Activated naive CD8-positive, alpha-beta T cell (primary cell): ENCODE results near the gene RAB6B.

Experiments used
- H3K27ac Mint-ChIP-seq: one replicate; pipeline ENCODE4 v1.8.0; 2021; ENCODE audit warnings: mixed read lengths
- H3K27me3 Mint-ChIP-seq: one replicate; pipeline ENCODE4 v1.8.0; 2021; ENCODE audit warnings: mixed read lengths
- H3K36me3 Mint-ChIP-seq: one replicate; pipeline ENCODE4 v1.8.0; 2021; ENCODE audit warnings: mixed read lengths
- H3K4me1 Mint-ChIP-seq: one replicate; pipeline ENCODE4 v1.8.0; 2021; ENCODE audit warnings: low read depth, mixed read lengths
- H3K4me3 Mint-ChIP-seq: one replicate; pipeline ENCODE4 v1.8.0; 2021; ENCODE audit warnings: mild to moderate bottlenecking, mixed read lengths
- H3K9me3 Mint-ChIP-seq: one replicate; pipeline ENCODE4 v1.8.0; 2021; ENCODE audit warnings: low read depth, mixed read lengths

Gene RAB6B

DNA sequence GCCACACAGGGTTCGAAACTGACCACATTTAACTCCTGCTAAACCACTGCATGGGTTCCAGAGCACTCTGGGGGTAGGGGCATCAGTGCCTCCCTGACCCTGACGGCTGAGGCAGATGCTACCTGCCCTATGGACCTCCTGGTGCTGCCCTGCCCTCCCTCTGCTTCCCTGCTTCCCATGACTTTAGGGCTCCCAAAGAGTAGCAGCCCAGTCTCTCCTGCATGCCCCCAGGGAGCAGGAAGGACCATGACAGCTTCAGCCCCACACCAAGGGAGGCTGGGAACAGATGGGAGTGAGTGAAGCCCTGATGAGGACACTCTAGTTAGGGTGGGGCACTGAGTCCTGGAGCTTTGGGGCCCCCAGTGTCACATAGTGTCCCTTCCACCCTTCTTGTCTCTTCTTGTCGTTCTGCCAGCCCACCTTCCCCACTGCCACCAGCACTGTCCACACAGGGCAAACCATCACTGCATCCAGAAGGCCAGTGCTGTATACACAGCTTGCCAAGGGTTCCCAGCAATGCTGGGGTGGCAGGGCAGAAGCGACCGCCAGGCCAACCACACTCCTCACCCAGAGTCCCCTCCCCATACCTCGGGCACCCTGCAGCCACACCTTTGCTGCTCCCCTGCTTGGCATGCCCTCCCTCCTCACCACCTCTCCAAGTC is 59.1 kb downstream of the RAB6B start:
- no peak overlapping the region for H3K27ac Mint-ChIP-seq
- no peaks in the 10 kb centered on the region for H3K27me3 Mint-ChIP-seq
- no peaks in the 10 kb centered on the region for H3K4me1 Mint-ChIP-seq
- H3K4me3 Mint-ChIP-seq = no peak overlapping the region
- no peaks in the 10 kb centered on the region for H3K36me3 Mint-ChIP-seq
- no peaks in the 10 kb centered on the region for H3K9me3 Mint-ChIP-seq

DNA sequence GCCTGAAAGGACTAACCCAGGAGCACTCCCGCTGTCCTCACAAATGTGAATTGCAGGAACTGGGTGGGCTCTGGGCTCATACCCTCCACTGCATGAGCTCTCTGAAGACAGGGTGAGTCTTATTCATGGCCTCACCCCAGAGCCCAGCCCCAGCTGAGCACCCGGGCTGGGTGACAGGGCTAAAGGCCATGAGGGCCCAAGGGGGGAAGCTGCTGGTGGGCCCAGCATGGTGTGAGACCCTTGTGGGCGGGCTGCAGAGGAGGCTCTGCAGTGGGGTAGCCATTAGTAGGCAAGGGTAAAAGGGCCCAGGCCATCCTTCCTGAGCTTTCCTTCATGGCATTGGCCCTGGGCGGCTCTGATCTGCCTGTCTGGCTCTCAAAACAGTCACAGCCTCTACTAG is 59.7 kb downstream of the RAB6B start:
- Mint-ChIP-seq H3K27ac (no peak overlapping the region), H3K4me3 (no peak overlapping the region), H3K27me3 (no peaks in the 10 kb centered on the region), H3K9me3 (no peaks in the 10 kb centered on the region), H3K4me1 (no peaks in the 10 kb centered on the region), H3K36me3 (no peaks in the 10 kb centered on the region)

DNA sequence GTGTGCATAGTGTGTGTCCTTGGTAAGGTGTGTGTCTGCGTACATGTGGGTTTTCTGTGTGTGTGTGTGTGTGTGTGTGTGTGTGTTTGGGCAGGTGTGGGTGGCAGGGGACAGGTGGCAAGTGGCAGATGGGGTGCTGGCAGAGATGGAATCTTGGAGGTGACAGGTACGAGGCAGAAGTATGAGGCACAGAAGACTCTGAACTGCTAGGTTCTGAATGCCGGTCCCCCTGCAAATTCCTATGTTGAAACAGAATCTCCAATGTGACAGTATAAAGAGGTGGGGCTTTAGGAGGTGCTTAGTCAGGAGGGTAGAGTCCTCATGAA is 60.3 kb downstream of the RAB6B start:
- Mint-ChIP-seq H3K36me3 (no peaks in the 10 kb centered on the region), H3K27me3 (no peaks in the 10 kb centered on the region), H3K4me1 (no peaks in the 10 kb centered on the region), H3K9me3 (no peaks in the 10 kb centered on the region), H3K4me3 (no peak overlapping the region), H3K27ac (no peak overlapping the region)

DNA sequence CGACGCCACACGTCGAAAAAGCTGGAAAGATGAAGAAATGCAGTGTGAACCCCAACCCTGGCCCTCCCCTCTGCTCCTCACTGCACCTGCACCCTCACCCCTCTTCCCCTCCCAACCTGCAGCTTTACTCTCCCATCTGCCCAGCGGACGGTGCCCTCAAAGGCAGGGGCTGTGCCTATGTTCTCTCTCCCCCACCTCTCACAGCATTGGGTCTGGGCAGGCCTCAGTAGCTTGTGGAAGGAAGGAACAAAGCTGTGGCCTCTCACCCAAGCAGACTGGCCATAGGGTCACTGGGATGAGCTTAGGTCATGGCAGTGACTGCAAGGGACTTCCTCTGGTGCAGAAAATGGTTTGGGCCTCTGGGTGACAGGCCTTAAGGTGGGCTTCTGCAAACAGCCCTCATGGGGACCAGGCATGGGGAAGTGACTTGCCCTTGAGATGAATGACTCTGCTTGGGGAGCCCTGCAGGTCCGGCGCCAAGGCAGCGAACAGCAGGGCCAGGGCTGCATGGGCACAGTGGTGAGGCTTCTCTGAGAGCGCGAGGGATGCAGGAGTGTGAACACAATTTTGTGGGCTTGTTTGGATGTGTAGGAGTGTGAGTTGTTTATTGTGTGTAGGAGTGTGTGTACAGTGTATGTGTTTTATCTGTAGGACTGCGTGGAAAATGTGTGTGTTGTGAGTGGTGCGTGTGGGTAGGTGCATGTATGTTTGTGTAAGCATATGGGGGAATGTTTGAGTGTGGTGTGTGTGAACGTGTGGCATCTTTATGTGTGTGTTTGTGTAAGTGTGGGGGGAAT is 60.9 kb downstream of the RAB6B start:
- Mint-ChIP-seq H3K27ac (no peak overlapping the region), H3K4me1 (no peaks in the 10 kb centered on the region), H3K27me3 (no peaks in the 10 kb centered on the region), H3K4me3 (no peak overlapping the region), H3K9me3 (no peaks in the 10 kb centered on the region), H3K36me3 (no peaks in the 10 kb centered on the region)

DNA sequence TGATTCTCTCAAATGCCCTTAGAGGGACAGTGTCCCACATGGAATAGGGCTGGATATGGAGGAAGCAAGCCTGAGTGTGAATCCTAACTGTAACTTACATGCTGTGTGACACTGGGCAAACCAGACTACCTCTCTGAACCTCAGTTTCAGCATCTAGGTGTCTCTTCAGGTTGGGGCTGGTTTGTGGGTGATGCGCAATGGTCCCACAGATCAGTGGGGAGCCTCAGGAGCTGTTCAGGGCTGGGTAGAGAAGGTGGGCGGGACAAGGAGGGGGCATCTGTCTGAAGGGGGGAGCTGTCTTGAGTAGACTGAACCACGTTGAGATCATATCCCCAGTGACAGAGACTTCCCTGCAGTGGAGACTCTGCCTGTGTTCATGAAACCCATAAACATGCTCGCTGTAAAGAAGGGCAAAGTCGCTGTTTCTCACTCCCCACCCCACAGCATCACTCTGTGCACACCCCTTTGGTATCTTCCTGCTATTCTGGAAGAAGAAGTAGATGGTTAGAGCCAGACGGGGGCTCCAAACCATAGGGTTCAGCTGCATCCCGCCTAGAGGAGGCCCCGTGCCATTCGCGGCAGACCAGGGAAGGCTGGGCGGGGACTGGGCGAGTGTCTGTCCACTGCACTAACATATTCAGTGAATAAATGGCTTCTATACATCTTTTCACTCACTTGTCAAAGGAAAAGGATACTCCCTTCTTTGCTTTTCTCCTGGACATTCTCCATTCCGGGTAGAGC is 61.6 kb downstream of the RAB6B start:
- Mint-ChIP-seq H3K36me3 (no peaks in the 10 kb centered on the region), H3K9me3 (no peaks in the 10 kb centered on the region), H3K27ac (no peak overlapping the region), H3K27me3 (no peaks in the 10 kb centered on the region), H3K4me3 (no peak overlapping the region), H3K4me1 (no peaks in the 10 kb centered on the region)

DNA sequence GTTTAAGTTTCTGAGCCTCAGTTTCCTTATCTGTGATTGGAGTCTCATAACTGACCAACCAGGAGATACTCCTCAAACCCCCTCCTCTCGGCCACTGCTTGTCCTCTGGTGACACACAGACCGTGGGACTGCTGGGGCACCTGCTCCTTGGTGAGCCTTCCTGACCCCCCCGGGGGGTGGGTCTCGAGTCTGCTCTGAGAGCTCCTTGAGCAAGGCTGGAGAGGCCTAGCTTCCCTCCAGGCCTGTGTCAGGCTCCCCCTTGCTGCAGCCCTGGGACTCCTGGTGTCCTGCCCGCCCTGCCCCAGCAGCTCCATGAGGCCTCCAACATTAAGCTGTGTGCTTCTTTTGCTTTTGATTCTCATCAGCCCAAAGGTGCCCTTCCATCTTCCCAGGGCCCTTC is 62.4 kb downstream of the RAB6B start:
- Mint-ChIP-seq H3K27me3 (no peaks in the 10 kb centered on the region), H3K27ac (no peak overlapping the region), H3K36me3 (no peaks in the 10 kb centered on the region), H3K4me3 (no peak overlapping the region), H3K4me1 (no peaks in the 10 kb centered on the region), H3K9me3 (no peaks in the 10 kb centered on the region)

DNA sequence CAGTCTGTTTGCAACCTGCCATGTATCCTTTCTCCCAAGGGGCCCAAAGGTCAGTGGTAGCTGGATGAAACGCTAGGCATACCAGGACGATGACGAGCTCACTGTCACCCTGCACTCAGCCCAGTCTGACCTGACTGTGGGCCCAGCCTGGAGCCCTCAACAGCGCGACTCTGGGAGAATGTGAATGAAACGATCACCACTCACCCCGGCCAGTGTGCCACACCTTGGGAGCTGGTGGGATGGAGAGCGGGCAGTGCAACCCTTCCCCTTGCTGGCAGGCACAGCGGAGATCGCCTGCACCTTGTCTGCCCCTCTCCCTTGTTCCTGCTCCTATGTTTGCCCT is 62.9 kb downstream of the RAB6B start:
- no peaks in the 10 kb centered on the region for H3K36me3 Mint-ChIP-seq

DNA sequence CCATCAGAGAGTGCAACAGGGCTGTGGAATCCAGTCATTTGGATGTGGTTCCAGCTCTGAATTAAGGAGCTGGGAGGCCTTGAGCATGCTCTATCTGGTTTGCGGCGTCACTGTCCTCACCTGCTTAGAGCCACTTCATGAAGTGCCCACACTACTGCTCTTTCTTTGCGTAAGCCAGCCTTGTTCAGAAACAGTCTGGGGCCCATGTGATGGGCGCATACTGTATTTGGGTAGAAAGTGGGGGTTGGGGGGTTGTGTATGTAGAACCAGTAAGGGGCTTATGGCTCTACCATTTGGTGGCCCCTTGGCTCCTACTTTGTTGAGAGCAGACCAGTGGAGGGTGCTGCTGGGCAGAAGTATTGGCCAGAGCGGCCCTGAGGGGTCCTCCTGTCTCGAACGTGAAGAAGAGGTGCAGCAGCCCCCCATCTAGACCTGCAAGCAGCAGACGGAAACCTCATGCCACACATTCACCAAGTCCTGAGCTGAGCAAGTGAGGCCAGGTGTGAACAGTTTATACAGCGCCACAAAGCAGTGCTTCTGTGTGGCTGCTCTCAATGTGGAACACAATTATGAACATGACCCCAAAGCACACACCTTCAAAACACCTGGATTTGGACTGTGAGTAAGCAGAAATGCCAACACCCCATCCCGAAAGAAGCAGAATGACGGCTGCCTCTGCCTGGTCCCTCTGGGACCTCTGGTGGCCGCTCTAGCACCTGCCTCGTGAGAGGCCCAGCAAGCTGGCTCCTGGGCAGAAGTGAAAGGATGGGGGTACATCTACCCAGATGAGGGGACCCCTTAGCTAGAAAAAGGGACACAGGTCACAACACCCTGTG is 63.5 kb downstream of the RAB6B start:
- Mint-ChIP-seq H3K27me3 (no peaks in the 10 kb centered on the region), H3K4me1 (no peaks in the 10 kb centered on the region), H3K4me3 (no peak overlapping the region), H3K9me3 (no peaks in the 10 kb centered on the region), H3K36me3 (no peaks in the 10 kb centered on the region), H3K27ac (no peak overlapping the region)

More for the DNA sequence above, 62.9 kb downstream of the RAB6B start:
- no peaks in the 10 kb centered on the region for H3K27me3 Mint-ChIP-seq
- H3K9me3 Mint-ChIP-seq = no peaks in the 10 kb centered on the region
- H3K4me3 Mint-ChIP-seq = no peak overlapping the region
- no peak overlapping the region for H3K27ac Mint-ChIP-seq
- no peaks in the 10 kb centered on the region for H3K4me1 Mint-ChIP-seq

DNA sequence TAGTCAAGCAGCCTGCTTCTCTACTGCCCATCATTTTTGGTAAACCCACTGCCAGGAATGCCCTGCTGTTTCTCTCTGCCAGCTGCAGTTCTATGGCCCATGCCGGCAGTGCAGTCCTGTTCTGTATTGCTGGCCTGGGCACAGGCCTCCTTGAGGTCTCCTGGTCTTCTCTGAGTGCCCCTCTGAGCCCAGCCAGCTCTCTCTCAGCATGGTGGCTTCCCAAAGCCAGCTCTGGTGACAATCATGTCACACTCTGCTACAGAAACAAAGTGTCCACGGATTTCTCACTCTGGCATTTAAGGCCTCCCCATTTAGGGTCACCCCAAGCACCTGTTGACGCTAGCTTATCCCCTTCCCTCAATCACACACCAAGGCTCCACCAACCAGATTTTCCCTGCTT is 65.6 kb downstream of the RAB6B start:
- H3K9me3 Mint-ChIP-seq = no peaks in the 10 kb centered on the region
- H3K27ac Mint-ChIP-seq = no peak overlapping the region
- H3K4me1 Mint-ChIP-seq = no peaks in the 10 kb centered on the region
- peaks cover 4% of the 10 kb centered on the region for H3K36me3 Mint-ChIP-seq
- H3K27me3 Mint-ChIP-seq = no peaks in the 10 kb centered on the region
- no peak overlapping the region for H3K4me3 Mint-ChIP-seq

DNA sequence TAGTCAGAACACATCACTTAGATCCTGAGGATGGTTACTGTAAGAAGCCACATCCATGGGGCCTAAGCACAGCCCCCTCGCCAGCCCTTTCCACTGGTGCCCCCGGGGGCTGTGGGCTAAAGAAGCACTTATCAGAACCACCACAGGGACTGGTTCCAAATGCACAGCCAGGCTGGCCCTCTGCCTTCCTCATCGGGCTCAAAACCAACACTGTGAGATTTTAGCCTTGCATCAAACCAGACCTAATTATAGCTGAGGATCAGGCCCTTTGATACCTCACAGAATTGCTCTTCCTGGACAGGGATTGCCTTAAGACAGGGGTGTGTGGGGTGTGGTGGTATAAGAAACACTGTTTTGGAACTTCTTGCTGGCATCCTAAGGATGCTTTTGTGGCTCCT is 66.4 kb downstream of the RAB6B start:
- peaks cover 5% of the 10 kb centered on the region for H3K36me3 Mint-ChIP-seq
- H3K27me3 Mint-ChIP-seq = no peaks in the 10 kb centered on the region
- H3K4me1 Mint-ChIP-seq = no peaks in the 10 kb centered on the region
- no peak overlapping the region for H3K27ac Mint-ChIP-seq
- H3K4me3 Mint-ChIP-seq = no peak overlapping the region
- H3K9me3 Mint-ChIP-seq = no peaks in the 10 kb centered on the region

DNA sequence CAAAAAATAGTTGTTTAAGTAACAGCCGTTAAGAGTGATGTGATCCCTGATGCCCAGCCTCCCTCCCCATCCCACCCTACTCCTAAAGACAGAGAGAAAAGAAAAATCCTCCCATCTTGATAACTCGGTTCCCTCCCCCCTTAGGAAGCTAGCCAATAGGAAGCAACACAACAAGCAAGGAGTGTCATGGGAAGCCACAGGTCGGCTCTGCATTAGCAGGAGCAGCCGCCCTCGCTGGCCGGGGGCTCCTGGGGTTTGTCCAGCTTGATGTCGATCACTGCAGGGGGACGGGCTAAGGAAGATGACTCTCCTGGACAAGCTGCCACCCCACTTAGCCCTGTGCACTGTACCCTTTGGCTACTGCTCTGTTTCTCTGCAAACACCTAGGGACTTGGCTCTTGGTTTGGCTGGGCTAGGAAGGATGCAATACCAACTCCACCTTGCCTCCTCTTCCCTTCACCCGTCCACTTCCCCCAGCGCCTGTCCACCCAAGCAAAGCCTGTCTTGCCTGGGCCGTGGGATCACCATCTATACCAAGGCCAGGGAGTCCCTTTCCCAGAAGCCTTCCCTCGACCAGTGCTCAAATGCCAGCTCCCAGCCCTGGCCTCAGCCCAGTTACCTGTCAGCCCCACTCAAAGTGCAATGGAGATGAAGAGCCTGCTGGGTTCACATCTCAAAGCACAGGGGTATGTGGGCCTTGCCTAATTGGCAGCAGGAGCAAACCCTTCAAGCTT is 66.9 kb downstream of the RAB6B start:
- no peaks in the 10 kb centered on the region for H3K9me3 Mint-ChIP-seq
- H3K27me3 Mint-ChIP-seq = no peaks in the 10 kb centered on the region
- no peaks in the 10 kb centered on the region for H3K4me1 Mint-ChIP-seq
- H3K27ac Mint-ChIP-seq = no peak overlapping the region
- H3K36me3 Mint-ChIP-seq = peaks cover 5% of the 10 kb centered on the region
- no peak overlapping the region for H3K4me3 Mint-ChIP-seq

DNA sequence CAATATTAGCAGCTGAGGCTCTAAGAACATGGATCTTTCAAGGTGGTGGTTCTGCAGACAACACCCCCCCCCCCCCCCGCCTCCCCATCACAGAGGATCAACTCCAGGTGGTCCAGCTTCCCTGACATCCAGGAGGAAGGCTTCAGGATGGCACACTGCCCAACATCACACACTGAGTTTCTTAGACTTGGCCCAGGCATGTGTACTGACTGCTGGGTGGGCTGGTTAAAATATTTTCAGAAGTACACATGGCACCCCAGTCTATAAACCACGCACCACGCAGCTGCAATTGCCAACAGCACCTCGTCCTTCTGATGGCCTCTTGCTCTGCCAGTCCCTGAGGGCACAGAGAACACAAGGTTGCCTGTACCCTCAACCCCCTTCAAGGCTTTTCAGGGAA is 68.0 kb downstream of the RAB6B start:
- no peak overlapping the region for H3K4me3 Mint-ChIP-seq
- H3K9me3 Mint-ChIP-seq = no peaks in the 10 kb centered on the region
- H3K27me3 Mint-ChIP-seq = no peaks in the 10 kb centered on the region
- no peaks in the 10 kb centered on the region for H3K4me1 Mint-ChIP-seq
- peaks cover 5% of the 10 kb centered on the region for H3K36me3 Mint-ChIP-seq
- H3K27ac Mint-ChIP-seq = no peak overlapping the region

DNA sequence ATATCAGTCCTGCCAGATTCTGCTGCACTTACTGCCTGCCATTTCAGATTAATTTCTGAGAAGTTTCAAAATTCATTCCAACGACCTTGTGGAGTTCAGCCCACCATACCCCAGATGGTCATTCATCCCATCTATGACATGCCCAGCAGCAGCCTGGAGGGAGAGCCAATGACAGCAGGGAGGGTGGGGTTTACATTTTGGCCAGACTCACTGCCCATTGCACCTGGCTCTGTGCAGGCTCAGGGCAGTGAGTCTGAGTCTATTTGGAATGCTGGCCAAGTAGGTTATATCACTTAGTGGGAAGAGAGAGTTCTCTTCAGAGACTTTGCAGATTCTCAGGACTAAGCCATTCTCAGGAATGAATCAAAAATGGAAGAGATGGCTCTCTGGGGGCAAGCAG is 68.5 kb downstream of the RAB6B start:
- Mint-ChIP-seq H3K36me3 (peaks cover 5% of the 10 kb centered on the region), H3K9me3 (no peaks in the 10 kb centered on the region), H3K27me3 (no peaks in the 10 kb centered on the region), H3K4me3 (no peak overlapping the region), H3K27ac (no peak overlapping the region), H3K4me1 (no peaks in the 10 kb centered on the region)

DNA sequence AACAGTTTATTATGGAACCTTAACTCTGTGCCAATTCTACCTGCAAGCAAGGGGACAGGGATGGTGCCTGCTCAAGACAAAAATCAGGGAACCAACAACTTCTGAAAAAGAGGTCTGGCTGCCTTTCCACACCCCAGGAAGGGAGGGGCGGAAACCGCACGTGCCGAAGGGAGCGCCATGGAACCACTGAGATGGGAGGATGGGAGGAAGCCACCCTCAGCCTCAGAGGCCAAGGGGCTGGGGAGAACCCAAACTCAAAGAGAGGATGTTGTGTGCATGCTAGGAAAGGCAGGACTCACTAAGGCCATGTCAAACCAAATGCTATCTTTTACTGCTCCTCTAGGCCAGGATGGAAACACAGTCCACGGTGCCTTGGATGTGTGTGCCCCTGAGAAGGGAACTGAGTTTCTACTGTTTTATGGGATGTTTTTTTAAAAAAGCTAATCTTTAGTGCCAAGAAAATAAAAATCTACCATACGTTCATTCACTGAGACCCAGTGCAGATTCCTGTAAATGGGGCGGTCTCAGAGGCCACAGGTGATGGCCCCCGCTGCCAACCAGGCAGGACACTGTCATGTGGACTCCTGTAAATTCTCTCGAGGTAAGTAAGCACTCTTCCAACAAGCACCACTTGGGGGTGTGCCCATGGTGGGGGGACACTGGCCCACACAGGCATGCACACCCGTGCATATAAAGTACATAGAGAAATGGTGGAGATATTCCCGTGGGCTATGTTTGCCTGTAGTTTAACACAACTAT is 69.5 kb downstream of the RAB6B start:
- H3K27ac Mint-ChIP-seq = no peak overlapping the region
- no peaks in the 10 kb centered on the region for H3K4me1 Mint-ChIP-seq
- peaks cover 6% of the 10 kb centered on the region for H3K36me3 Mint-ChIP-seq
- H3K27me3 Mint-ChIP-seq = no peaks in the 10 kb centered on the region
- H3K9me3 Mint-ChIP-seq = no peaks in the 10 kb centered on the region
- no peak overlapping the region for H3K4me3 Mint-ChIP-seq
